ENCODE data around the gene PVALB. TPM values are rescaled to one million over a fixed set of nuclear protein-coding genes. Genes with fewer than 3 reads are reported as not detected.

The PVALB gene
- polyA plus RNA-seq, 3 donors: 0.65 TPM; not detected in 2

- peaks cover 0 to 6% (median 0%) of the 10 kb centered on the region in 3 donors for H3K27me3 Mint-ChIP-seq (ENCODE audit: low read depth in 3 of 3)
- Histone ChIP-seq H3K4me1 (ENCODE audit: control insufficient read depth in 1 of 2, insufficient read depth in 2 of 2, low read length in 2 of 2) (peaks cover 84 to 90% of the 10 kb centered on the region in 2 donors), H3K79me2 (ENCODE audit: insufficient read depth, low read length) (peaks cover 35% of the 10 kb centered on the region), H3K27me3 (ENCODE audit: control insufficient read depth in 2 of 2, insufficient read depth in 2 of 2, low read length in 2 of 2) (no peaks in the 10 kb centered on the region), H3K4me2 (replicated peaks; ENCODE audit: extremely low read depth, low read length, poor library complexity, severe bottlenecking) (no peak overlapping the region), H3K36me3 (replicated peaks in 1 of 2; ENCODE audit: control insufficient read depth in 1 of 2, insufficient read depth in 2 of 2, low read length in 2 of 2) (peaks cover 3 to 10% of the 10 kb centered on the region in 2 donors), H4K20me1 (ENCODE audit: insufficient read depth, low read length) (peaks cover 26% of the 10 kb centered on the region), H3K9ac (ENCODE audit: insufficient read depth, low read length, poor library complexity, severe bottlenecking) (peak overlapping the region; percentile 86), H3K27ac (ENCODE audit: low read depth in 1 of 2, low read length in 2 of 2) (peak overlapping the region; percentile 90 to 93), H3K9me3 (replicated peaks in 1 of 2; ENCODE audit: control insufficient read depth in 1 of 2, insufficient read depth in 1 of 2, low read length in 2 of 2) (no peaks in the 10 kb centered on the region), H3K4me3 (replicated peaks in 1 of 3; ENCODE audit: low read depth in 2 of 3, low read length in 3 of 3) (no peak overlapping the region), H2AFZ (ENCODE audit: insufficient read depth, low read depth, low read length, poor library complexity, severe bottlenecking) (no peak overlapping the region)
- intact Hi-C loops (cut with micrococcal nuclease): loop anchor here in 1 of 2 donors (5.0 kb wide), 1 partner anchor 52 kb away; the partner anchor contains the start of gene CSF2RB
- H3K27ac Mint-ChIP-seq: peak overlapping the region; percentile 85 to 95 (median 90)
- no peak overlapping the region for H3K4me3 Mint-ChIP-seq
- H3K9me3 Mint-ChIP-seq: peaks cover 0 to 2% (median 0%) of the 10 kb centered on the region in 7 donors
- H3K36me3 Mint-ChIP-seq: peaks cover 14 to 16% of the 10 kb centered on the region in 2 donors
- 79% methylated on average over 5 of the region's 6 CpGs for WGBS (ENCODE audit: insufficient coverage)
- no peak for TF ChIP-seq CTCF (IDR thresholded peaks at IDR 0.05)
- no peak for DNase-seq
- H3K4me1 Mint-ChIP-seq: peaks cover 87% of the 10 kb centered on the region
Measured at GRCh38 chr22:36860017-36860416, 43.2 kb upstream of the PVALB start.

GRCh38 chr22:36858966-36859365 is 42.1 kb upstream of the PVALB start:
- H3K36me3 Mint-ChIP-seq: peaks cover 5 to 6% of the 10 kb centered on the region in 2 donors
- H3K27me3 Mint-ChIP-seq (ENCODE audit: low read depth in 3 of 3): peaks cover 0 to 4% (median 0%) of the 10 kb centered on the region in 3 donors
- H3K9me3 ChIP-seq (replicated peaks in 1 of 2; ENCODE audit: control insufficient read depth in 1 of 2, insufficient read depth in 1 of 2, low read length in 2 of 2): no peaks in the 10 kb centered on the region
- peak in 1 of 3 donors; percentile 35 for DNase-seq
- H2AFZ ChIP-seq (ENCODE audit: insufficient read depth, low read depth, low read length, poor library complexity, severe bottlenecking): peak overlapping the region; percentile 8
- no peak overlapping the region for H3K9ac ChIP-seq (ENCODE audit: insufficient read depth, low read length, poor library complexity, severe bottlenecking)
- no peaks in the 10 kb centered on the region for H3K27me3 ChIP-seq (ENCODE audit: control insufficient read depth in 2 of 2, insufficient read depth in 2 of 2, low read length in 2 of 2)
- H3K4me1 ChIP-seq (ENCODE audit: control insufficient read depth in 1 of 2, insufficient read depth in 2 of 2, low read length in 2 of 2): peaks cover 73 to 81% of the 10 kb centered on the region in 2 donors
- no peak overlapping the region for H3K4me3 ChIP-seq (replicated peaks in 1 of 3; ENCODE audit: low read depth in 2 of 3, low read length in 3 of 3)
- 71% methylated on average over 1 of the region's 2 CpGs for WGBS (ENCODE audit: insufficient coverage)
- H3K79me2 ChIP-seq (ENCODE audit: insufficient read depth, low read length): peaks cover 30% of the 10 kb centered on the region
- H3K4me2 ChIP-seq (replicated peaks; ENCODE audit: extremely low read depth, low read length, poor library complexity, severe bottlenecking): no peak overlapping the region
- H3K27ac ChIP-seq (ENCODE audit: low read depth in 1 of 2, low read length in 2 of 2): peak overlapping the region in 1 of 2 donors; percentile 90
- peaks cover 0 to 6% of the 10 kb centered on the region in 2 donors for H3K36me3 ChIP-seq (replicated peaks in 1 of 2; ENCODE audit: control insufficient read depth in 1 of 2, insufficient read depth in 2 of 2, low read length in 2 of 2)
- peaks cover 76% of the 10 kb centered on the region for H3K4me1 Mint-ChIP-seq
- H3K27ac Mint-ChIP-seq: peak overlapping the region in 6 of 7 donors; percentile 22 to 92 (median 58)
- peaks cover 0 to 2% (median 0%) of the 10 kb centered on the region in 7 donors for H3K9me3 Mint-ChIP-seq
- peaks cover 15% of the 10 kb centered on the region for H4K20me1 ChIP-seq (ENCODE audit: insufficient read depth, low read length)
- intact Hi-C loops (cut with micrococcal nuclease): loop anchor here (5.0 to 10.0 kb wide), 2 partner anchors 118 to 314 kb away; no protein-coding TSS in a partner anchor
- peak overlapping the region in 1 of 2 donors; percentile 46 for H3K4me3 Mint-ChIP-seq
- TF ChIP-seq CTCF (IDR thresholded peaks at IDR 0.05): no peak

Measured in CD14-positive monocyte (primary cell).